ENCODE results near the gene TAS2R19.
A peak's percentile ranks its signal among the peaks of the same experiment; 100 is the strongest.
"Not testable (repeated sequence)": the region's sequence is repeated elsewhere in the genome, so short reads cannot be mapped to it uniquely, and the experiment has no call there.

Gene TAS2R19, protein sequence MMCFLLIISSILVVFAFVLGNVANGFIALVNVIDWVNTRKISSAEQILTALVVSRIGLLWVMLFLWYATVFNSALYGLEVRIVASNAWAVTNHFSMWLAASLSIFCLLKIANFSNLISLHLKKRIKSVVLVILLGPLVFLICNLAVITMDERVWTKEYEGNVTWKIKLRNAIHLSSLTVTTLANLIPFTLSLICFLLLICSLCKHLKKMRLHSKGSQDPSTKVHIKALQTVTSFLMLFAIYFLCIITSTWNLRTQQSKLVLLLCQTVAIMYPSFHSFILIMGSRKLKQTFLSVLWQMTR

DNA sequence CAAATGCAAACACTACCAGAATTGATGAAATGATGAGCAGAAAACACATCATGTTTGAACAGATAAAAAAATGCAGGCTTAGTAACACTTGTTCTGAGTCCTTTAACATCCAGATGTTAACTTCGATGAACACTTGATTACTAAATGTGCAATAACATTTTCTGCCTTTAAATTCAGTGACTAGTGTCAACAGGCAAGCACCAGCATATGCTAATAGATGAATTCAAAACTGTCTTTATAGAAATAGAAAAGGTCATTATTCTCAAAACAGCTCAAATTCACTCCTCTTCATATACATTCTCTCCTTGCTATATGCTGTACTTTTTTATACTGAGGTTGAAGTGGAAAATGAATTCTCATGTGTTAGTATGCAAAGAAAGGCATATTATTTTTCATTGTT lies at the start of gene TAS2R19:
TSS of gene TAS2R19 (minus strand) at position 101 of the 400 bp plus-strand sequence. CDS start at position 52, 49 bp downstream.
- H3K4me3 ChIP-seq (replicated peaks; ENCODE audit: low read depth, low read length): no peak within 1 kb of the TSS
- DNase-seq (ENCODE audit: extremely low read depth, low read depth): no peak
- no peak for TF ChIP-seq CTCF (IDR thresholded peaks at IDR 0.05; ENCODE audit: low read depth, low read length, missing control alignments)

DNA sequence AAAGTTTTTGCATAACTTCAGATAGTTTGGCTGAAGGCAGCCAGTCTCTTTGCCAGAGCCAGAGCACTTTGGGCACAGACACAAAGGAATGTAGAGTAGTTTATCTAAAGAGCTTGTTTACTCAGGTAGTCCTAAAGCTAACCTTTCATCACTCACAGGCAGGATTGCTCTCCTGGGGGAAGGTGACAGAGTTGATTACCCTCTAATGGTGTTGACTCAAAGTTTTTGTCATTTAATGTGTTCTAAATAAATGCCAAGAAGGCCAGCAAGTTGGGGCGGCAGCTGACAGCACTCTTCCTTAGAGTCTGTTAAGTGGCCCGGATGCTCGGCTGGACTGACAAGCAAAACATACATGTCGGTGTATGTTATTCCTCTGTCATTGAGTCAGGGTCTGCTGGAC lies 49.0 kb upstream of the TAS2R19 start:
- no peak for DNase-seq (ENCODE audit: extremely low read depth, low read depth)
- H3K4me3 ChIP-seq (replicated peaks; ENCODE audit: low read depth, low read length): no peak overlapping the region
- no peak for TF ChIP-seq CTCF (IDR thresholded peaks at IDR 0.05; ENCODE audit: low read depth, low read length, missing control alignments)

DNA sequence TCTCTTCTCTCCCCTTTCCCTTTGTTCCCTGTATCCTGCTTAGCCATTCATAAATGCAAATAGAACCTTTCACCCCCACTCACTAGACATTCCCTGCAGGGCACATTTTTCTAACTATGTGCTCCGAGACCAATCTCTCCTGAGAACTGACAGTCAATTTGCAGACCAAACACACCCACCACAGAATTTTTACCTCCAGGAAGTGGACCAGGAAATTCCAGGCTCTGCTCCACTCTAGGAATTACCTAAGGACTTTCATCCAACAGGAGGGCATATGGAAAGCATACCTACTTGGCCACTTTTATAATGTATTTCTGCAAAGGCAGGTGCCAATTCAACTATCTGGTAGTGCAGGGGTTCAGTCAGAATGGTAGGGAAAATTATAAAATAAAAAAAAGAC lies 48.6 kb upstream of the TAS2R19 start:
- TF ChIP-seq CTCF (IDR thresholded peaks at IDR 0.05; ENCODE audit: low read depth, low read length, missing control alignments): no peak
- H3K4me3 ChIP-seq (replicated peaks; ENCODE audit: low read depth, low read length): no peak overlapping the region
- DNase-seq (ENCODE audit: extremely low read depth, low read depth): no peak

GRCh38 chr12:11069854-11070365 lies 47.5 kb upstream of the TAS2R19 start:
- DNase-seq (ENCODE audit: extremely low read depth, low read depth): no peak
- no peak overlapping the region for H3K4me3 ChIP-seq (replicated peaks; ENCODE audit: low read depth, low read length)
- no peak for TF ChIP-seq CTCF (IDR thresholded peaks at IDR 0.05; ENCODE audit: low read depth, low read length, missing control alignments)

DNA sequence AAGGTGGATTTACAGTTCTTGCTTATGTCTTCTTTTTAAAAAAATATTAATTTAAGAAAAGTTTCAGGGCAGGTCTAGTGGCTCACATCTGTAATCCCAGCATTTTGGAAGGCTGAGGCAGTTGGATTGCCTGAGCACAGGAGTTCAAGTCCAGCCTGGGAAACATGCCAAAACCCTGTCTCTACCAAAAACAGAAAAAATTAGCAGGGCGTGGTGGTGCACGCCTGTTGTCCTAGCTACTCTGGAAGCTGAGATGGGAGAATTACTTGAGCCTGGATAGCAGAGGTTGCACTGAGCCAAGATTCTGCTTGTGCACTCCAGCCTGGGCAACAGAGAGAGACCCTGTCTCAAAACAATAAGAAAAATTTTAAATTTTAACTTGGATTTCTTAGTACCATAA lies 45.1 kb upstream of the TAS2R19 start:
- TF ChIP-seq CTCF (IDR thresholded peaks at IDR 0.05; ENCODE audit: low read depth, low read length, missing control alignments): no peak
- no peak overlapping the region for H3K4me3 ChIP-seq (replicated peaks; ENCODE audit: low read depth, low read length)
- peak; percentile 20 for DNase-seq (ENCODE audit: extremely low read depth, low read depth)

DNA sequence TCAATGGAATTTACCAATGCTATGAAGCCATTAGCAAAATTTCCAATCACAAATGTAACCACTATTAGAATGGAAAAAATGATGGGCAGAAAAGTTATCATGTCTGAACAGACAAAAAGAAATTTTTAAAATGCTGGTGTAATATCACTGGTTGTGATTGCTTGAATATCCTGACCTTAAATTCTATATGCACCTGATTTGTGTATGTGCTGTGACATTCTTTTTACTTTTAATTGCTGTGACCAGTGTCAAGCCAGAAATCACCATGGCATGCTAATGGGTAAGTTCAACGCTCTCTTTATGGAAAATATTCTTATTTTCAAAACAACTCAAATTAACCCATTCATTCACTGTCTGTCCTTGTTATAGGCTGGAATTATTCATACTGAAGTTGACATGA lies 39.8 kb upstream of the TAS2R19 start, which contains the start of gene TAS2R46:
TSS of gene TAS2R46 (minus strand) at position 101 of the 400 bp plus-strand sequence. CDS start at position 101, 0 bp downstream.
- not testable (repeated sequence) for DNase-seq (ENCODE audit: extremely low read depth, low read depth); H3K4me3 ChIP-seq (replicated peaks; ENCODE audit: low read depth, low read length)

- DNase-seq (ENCODE audit: extremely low read depth, low read depth): no peak
- no peak overlapping the region for H3K4me3 ChIP-seq (replicated peaks; ENCODE audit: low read depth, low read length)
- no peak for TF ChIP-seq CTCF (IDR thresholded peaks at IDR 0.05; ENCODE audit: low read depth, low read length, missing control alignments)
Measured at GRCh38 chr12:11059784-11060183, 37.4 kb upstream of the TAS2R19 start.

All from HFF-Myc (cell line).